ENCODE measurements around the gene ALKBH8.
A peak's percentile ranks its signal among the peaks of the same experiment; 100 is the strongest.
"Not testable (repeated sequence)": the region's sequence is repeated elsewhere in the genome, so short reads cannot be mapped to it uniquely, and the experiment has no call there.

The ALKBH8 gene

DNA sequence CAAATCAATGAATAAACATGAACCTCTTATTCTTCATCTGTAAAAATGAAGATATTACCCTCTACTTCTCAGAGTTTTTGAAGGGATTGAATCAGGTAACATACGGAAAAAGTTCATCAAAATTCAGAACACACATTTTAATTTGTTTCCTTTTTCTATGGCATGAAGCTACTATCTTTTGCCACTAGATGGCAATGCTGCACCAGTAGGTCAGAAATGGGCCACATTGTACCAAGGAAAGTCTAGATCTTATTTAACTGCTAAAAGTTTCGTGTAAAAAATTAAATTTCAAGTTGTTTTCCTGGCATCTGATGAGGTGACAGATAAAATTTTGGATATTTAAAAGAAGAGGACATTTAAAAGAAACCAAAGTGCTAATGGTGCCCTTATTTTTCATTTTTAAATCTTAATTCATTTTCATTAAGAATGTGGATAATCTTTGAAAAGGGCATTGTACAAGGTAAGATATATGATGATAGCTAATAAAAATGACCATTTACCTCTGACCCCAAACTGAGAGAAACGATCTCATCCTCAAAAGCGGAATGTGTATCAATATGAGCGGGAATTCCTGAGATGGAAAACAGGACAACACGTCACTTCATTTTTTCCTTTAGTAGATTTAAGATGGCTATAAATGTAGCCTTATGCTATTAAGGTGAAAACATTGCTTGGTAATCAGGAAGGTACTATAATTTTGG lies 16.1 kb downstream of the ALKBH8 start:
- H3K4me3 ChIP-seq (replicated peaks; ENCODE audit: low read depth, low read length): no peak overlapping the region
- peak; percentile 33 for DNase-seq (ENCODE audit: extremely low read depth, low read depth)
- TF ChIP-seq, protein P1, sequence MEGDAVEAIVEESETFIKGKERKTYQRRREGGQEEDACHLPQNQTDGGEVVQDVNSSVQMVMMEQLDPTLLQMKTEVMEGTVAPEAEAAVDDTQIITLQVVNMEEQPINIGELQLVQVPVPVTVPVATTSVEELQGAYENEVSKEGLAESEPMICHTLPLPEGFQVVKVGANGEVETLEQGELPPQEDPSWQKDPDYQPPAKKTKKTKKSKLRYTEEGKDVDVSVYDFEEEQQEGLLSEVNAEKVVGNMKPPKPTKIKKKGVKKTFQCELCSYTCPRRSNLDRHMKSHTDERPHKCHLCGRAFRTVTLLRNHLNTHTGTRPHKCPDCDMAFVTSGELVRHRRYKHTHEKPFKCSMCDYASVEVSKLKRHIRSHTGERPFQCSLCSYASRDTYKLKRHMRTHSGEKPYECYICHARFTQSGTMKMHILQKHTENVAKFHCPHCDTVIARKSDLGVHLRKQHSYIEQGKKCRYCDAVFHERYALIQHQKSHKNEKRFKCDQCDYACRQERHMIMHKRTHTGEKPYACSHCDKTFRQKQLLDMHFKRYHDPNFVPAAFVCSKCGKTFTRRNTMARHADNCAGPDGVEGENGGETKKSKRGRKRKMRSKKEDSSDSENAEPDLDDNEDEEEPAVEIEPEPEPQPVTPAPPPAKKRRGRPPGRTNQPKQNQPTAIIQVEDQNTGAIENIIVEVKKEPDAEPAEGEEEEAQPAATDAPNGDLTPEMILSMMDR (IDR thresholded peaks at IDR 0.05; ENCODE audit: low read depth, low read length, missing control alignments): peak; percentile 81

DNA sequence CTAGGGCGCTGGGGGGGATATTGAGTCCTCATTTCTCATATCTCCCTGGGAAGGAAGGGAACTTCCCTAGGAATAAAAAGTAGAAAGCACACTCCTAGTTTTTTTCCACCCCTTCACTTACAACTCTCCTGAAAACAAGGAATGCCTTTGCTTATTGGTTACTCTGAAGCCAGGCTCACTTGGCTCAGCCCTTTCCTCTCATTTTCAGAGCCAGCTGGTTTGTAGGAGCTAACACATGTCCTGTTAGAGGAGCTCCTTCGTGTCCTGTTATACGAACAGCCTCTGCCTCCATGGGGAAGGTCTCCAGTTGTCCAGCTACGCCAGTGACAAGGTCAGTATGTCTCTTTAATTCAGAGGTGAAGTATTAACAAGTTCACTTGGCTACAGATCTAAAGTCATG lies 17.6 kb downstream of the ALKBH8 start:
- no peak overlapping the region for H3K4me3 ChIP-seq (replicated peaks; ENCODE audit: low read depth, low read length)
- no peak for DNase-seq (ENCODE audit: extremely low read depth, low read depth)
- TF ChIP-seq, protein P1 (IDR thresholded peaks at IDR 0.05; ENCODE audit: low read depth, low read length, missing control alignments): no peak

DNA sequence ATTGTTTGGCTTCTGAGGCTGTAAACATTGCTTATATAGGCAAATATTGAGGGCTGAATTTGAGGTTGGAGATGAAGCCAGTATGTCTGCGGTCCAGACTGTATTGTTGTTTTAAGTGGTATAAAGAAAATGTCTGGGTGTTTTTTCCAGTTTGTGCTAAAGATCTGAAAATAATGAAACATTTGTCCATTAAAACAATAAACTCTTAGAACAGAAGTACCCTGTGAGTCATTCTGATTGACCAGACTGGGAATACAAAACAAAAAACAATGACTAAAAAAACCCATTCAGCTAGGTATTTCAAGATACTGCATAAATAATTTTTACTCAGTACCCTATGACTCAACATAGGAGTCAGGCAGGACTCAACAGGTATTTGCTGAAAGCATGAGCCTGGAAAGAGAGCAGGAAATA lies 20.4 kb downstream of the ALKBH8 start:
- TF ChIP-seq, protein P1 (IDR thresholded peaks at IDR 0.05; ENCODE audit: low read depth, low read length, missing control alignments): no peak
- no peak for DNase-seq (ENCODE audit: extremely low read depth, low read depth)
- no peak overlapping the region for H3K4me3 ChIP-seq (replicated peaks; ENCODE audit: low read depth, low read length)

DNA sequence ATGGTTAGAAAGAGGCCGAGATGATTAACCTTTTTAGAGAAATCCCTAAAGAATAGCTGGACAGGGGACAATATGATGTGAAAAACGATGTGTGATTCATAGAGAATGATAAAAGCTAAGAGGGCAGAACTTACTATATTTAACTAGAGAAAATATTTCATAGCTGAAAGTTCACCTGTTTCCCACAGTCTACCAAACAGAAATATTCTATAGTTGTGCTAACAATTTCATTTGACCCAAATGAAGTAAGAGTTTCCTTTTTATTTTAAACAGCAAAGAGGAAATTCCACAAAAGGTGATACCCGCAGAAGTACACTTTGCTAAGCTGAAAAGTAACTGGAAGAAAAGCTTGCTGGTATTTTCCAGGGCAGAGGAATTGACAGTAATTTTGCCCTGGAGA lies 26.7 kb downstream of the ALKBH8 start:
- no peak for DNase-seq (ENCODE audit: extremely low read depth, low read depth)
- H3K4me3 ChIP-seq (replicated peaks; ENCODE audit: low read depth, low read length): no peak overlapping the region
- TF ChIP-seq, protein P1 (IDR thresholded peaks at IDR 0.05; ENCODE audit: low read depth, low read length, missing control alignments): no peak

- DNase-seq (ENCODE audit: extremely low read depth, low read depth): no peak
- TF ChIP-seq, protein P1 (IDR thresholded peaks at IDR 0.05; ENCODE audit: low read depth, low read length, missing control alignments): no peak
- no peak overlapping the region for H3K4me3 ChIP-seq (replicated peaks; ENCODE audit: low read depth, low read length)
Measured at GRCh38 chr11:107538239-107538638, 27.3 kb downstream of the ALKBH8 start.

GRCh38 chr11:107537155-107537554 lies 28.4 kb downstream of the ALKBH8 start:
- H3K4me3 ChIP-seq (replicated peaks; ENCODE audit: low read depth, low read length); DNase-seq (ENCODE audit: extremely low read depth, low read depth): not testable (repeated sequence)

DNA sequence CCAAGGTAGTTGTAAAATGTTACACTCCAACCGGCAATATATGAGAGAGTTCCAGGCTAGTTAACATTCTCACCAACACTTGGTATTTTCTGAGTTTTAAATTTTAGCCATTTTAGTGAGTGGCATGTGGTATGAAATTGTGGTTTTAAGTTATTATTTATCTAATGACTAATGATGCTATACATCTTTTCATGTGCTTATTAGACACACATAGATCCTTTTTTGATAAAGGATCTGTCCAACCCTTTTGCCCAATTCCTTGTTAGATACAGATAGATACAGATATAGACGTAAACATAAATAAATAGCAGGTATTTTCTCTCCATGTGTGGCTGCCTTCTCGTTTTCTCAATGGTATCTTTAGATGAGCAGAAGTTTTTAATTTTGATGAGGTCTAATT lies 39.3 kb downstream of the ALKBH8 start:
- TF ChIP-seq, protein P1 (IDR thresholded peaks at IDR 0.05; ENCODE audit: low read depth, low read length, missing control alignments): no peak
- no peak for DNase-seq (ENCODE audit: extremely low read depth, low read depth)

More for the DNA sequence above, 39.3 kb downstream of the ALKBH8 start:
- H3K4me3 ChIP-seq (replicated peaks; ENCODE audit: low read depth, low read length): no peak overlapping the region

All from HFF-Myc (cell line).